Measurements from ENCODE around the gene METTL1.
"Not testable (repeated sequence)": the region's sequence is repeated elsewhere in the genome, so short reads cannot be mapped to it uniquely, and the experiment has no call there.

The METTL1 gene

DNA sequence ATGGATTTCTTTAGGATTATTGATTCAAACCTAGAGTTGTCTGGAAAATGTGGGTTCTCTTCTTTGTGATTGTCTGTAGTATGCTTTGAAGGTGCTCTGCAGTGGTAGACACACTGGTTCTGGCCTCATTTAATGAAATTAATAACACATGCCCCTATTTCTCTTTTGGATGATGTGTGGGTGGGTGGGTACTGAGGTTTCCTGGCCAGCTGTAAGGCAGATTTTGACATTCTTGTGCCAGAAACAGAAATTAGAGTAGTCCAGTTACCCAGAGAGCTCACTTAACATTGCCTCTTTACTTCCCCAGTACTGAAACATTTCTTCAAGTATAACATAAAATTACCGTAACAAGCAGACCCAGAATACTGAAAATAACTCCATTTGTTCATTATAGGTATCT, 25.1 kb upstream of the METTL1 start:
- no peak for DNase-seq

DNA sequence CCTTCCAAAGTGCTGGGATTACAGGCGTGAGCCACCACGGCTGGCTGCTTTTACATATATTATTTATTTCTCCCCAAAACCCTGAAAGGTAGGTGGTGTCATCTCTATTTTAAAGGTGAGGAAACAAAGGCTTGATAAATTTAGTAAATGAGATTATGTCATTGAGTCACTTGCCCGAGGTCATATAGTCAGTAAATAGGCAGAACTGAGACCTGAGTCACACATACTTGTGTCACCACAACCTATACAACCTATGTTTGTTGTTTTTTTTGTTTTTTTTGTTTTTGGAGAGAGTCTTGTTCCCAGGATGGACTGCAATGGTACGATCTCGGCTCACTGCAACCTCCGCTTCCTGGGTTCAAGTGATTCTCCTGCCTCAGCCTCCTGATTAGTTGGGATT, 23.4 kb upstream of the METTL1 start:
- no peak for DNase-seq

DNA sequence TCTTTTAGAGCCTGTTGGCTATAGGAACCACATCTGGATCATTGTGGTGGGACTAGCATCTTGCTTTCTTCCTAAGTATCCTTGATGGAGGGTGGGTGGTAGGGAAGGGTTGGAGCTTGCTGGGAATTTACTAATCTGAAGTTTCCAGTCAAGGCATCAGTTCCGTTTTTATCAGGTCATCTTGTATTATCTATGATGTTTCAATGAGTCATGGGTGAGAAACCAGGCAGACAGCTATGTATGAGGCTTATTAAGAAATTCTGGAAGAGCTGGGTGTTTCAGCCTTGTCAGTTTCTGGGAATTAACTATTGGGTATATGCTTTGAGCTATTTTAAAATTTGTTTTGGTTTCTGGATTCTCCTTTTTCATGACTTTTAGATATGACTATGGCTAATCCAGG, 22.0 kb upstream of the METTL1 start:
- no peak for DNase-seq

DNA sequence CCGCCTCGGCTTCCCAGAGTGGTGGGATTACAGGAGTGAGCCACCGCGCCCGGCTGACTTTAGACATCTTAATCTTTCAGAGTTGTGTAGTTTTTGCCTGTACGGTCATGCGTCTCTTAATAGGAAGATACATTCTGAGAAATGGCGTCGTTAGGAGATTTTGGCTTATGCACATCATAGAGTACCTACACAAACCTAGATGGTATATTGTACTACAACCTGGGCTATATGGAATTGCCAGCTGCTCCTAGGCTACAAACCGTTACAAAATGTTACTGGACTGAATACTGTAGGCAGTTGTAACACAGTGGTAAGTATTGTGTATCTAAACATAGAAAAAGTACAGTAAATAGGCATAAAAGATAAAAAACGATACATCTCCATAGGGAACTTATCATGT, 12.0 kb upstream of the METTL1 start:
- DNase-seq: no peak

DNA sequence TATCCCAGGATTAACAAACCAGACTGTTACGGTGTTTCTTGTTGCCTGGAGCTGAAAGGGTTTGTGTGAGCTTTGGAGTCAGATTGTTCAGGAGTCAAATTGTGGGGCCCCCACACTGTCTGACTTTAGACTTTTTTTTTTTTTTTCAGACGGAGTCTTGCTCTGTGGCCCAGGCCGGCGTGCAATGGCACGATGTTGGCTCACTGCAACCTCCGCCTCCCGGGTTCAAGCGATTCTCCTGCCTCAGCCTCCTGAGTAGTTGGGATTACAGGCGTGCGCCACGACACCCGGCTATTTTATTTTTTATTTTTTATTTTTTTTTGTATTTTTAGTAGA, 11.5 kb upstream of the METTL1 start:
- DNase-seq: no peak

DNA sequence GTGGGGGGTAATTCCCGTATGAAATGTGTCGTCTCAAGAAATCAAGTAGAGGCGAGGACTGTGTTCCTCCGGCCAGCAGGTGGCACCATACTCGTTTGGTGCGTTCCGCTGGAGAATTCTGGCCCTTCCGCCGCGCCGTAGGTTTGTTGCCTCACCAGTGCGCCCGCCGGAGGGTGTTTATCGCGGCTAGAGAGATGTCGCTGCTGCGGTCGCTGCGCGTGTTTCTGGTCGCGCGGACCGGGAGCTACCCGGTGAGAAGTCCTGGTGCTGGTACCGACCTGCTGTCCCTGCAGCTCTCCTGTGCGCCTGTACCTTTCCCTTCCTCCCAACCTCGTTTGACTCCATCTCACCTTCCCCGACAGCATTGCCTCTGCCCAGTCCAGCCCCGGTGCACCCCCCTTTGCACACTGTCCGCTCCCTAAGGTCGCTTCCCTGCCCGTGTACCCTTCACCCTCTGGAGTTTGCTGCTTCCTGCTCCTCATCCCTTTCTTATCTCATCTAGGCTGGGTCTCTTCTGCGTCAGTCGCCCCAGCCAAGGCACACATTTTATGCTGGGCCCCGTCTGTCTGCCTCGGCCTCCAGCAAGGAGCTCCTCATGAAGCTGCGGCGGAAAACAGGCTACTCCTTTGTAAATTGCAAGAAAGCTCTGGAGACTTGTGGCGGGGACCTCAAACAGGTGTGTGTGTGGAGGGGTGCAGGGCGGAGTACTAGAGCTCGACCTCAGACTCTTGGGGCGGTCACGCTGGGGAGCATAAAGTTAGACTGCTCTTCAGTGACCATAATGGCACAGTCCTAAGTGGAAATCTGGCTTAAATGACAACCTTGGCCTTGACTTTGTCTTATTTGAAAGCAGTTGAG, 10.9 kb upstream of the METTL1 start, which contains the start of gene TSFM:
Gene TSFM, plus strand, starts transcription at position 180 of the 858 bp plus-strand sequence. Its CDS starts 15 bp downstream, at position 195.
- DNase-seq: peak; percentile 77

DNA sequence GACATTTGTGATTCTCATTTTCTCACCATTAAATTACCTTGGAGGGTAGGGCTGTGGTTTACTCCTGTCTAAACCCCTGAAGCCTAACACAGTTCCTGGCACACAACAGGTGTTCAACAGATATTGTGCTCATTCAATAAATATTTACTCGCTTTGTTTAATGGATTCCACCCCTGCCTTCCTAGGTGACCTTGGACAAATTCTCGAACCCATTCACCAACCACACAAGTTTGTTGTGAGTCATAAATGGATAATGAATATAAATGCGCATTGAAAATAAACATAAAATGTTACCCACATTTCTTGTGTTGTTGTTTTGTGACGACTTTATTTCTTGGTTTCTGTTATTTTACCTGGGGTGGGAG, 10.3 kb upstream of the METTL1 start:
- DNase-seq: no peak

DNA sequence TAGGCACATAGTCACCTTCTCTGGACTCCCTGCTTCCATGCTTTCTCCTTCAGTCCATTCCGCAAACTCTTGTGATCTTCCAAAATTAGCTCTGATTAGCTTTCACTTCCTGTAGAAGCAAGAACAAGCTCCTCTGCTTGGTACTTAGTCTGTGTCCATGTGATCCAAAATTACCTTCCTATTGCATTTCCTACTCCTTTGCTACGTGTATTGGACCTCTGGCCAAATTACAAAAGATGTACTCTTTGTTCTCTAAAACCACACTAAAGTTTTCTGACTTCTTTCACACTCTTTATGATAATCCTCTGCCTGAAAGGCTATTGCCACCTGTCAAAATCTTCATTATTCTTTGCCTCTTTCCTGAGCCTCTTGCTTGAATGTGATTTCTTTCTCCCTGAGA, 9.9 kb upstream of the METTL1 start:
- no peak for DNase-seq

DNA sequence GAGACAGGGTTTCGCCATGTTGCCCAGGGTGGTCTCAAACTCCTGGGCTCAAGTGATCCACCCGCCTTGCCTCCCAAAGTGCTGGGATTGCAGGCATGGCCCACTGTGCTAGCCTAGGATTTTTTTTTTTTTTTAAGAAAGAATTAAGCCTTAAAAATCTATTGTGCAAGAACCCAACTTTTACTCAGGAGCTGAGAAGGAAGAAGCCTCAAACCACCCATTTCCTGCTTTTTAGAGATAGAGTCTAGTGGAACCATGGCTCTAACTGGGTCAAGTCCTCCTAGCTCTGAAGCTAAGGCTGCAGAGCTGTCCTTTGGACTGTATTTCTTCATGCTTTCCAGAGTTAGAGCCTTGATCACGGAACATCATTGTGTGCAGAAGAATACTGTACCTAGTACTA, 9.3 kb upstream of the METTL1 start:
- DNase-seq: no peak

DNA sequence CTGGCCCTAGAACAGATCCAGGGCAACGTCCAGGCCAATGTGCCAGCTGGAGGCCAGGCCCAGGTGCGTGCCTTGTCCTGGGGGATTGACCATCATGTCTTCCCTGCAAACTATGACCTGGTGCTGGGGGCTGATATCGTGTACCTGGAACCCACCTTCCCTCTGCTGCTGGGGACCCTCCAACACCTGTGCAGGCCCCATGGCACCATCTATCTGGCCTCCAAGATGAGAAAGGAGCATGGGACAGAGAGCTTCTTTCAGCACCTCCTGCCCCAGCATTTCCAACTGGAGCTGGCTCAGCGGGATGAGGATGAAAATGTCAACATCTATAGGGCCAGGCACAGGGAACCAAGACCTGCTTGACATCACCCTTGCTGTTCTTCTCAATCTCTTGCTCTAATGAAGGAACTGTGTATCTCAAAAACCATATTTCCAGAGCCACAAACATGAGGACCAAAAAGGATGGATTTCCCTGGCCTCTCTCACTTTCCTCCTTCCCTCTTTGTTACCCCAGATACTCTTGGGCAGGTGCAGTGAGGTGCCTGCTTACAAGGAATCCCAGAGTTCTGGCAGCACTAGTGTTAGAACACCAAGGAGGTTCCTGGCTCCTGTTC, 8.5 kb upstream of the METTL1 start:
- DNase-seq: no peak

DNA sequence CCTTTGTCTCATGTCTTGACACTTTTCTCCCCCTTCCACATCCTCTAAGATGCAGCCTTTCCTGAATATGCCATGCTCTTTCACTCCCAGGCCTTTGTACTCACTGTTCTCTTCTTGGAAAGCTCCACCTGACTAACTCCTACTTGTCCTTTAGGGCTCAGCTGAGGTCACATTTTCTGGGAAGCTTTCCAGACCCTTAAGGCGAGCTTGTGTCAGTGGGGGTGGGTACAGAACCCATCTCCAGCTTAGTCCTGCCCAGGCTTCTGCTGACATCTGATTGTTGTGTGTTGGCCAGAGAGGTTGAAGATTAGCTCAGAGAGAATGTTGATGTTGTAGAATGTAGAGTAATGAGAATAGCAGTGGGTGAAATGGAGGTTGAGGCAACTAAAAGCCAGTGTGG, 7.8 kb upstream of the METTL1 start:
- no peak for DNase-seq

DNA sequence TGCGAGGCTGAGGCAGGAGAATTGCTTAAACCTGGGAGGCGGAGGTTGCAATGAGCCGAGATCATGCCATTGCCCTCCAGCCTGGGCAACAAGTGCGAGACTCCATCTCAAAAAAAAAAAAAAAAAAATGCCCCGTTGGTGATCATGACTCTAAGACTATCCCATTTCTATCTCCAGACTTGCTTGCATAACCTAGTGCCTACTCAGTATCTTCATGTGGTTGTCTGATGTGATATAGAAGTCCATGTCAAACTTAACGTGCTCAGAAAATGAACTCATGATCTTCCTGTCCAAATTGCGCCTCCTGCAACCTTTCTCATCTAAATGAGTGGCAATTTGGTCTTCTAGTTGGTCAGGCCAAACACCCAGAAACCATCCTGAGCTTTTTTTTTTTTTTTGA, 6.0 kb upstream of the METTL1 start:
- no peak for DNase-seq

DNA sequence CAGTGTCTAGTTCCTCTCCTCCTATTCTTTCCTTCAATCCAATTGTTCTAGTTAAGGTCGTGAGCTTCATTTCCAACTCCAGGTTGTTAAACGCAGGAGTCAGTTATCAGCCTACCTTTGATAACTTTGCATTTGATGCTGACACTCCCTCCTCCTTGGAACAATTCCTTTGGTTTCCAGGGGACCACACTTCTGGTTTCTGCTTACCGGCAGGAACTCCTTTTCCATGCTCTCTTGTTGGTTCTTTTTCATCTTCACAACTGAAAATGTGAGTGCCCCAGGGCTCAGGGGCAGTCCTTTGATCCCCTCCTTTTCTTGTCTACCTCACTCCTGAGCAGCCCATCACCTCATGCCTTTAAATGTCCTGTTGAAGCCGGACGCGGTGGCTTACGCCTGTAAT, 5.5 kb upstream of the METTL1 start:
- DNase-seq: no peak

DNA sequence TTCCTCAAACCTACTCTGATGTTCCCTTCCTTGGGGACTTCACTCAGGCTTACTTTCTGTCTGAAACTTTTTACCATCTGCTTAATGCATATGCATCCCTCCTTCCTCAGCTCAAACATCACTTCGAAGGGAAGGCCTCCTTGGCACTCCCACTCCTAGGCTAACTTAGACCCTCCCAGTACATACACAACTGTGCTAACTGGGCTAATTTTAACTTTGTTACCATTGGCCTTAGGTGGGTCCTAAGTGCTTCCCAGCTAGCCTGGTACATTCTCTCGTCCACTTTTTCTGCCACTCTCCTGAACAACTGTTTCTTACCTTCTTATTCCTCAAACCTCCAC, 4.3 kb upstream of the METTL1 start:
- DNase-seq: no peak

DNA sequence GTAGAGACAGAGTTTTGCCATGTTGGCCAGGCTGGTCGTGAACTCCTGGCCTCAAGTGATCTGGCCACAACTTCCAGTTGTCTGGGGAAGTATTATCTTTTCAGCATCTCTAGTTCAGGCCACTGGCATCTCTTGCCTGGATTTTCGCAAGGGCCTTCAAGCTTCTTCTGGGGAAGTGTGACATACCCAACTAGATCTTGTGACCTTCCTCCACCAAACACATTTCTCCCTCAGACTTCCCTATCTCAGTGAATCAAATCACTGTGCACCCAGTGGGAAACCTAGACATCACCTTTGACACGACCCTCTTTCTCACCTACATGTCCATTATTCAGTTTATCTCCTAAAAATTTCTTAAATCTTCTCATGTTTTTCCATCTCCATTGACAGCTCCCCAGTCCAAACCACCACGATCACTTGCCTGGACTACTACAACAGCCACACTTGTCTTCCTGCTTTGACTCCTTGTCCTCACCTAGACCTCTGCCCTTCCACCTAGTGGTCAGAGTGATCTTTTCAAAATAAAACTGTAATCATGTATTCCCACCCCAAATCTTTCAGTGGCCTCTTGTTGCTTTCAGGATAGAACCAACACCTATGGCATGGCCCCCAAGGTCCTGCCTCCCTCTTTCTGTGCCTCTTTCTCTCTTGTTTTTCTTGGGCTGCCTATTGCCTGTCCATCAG, 3.8 kb upstream of the METTL1 start:
- DNase-seq: no peak

DNA sequence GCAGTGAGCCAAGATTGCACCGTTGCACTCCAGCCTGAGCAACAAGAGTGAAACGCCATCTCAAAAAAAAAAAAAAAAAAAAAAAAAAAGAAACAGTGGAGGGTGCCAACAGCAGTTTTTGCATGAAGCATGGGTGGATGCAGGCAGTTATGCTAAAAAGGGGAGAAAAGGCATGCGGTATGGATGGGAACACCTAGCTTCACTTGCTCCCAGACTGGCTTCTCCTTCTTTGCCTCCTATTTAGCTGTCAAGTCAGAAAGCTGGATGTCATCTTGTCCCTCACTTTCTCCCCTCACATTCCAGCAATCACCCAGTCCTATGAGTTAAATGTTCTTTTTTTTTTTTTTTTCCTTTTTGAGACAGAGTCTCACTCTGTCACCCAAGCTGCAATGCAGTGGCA, 3.1 kb upstream of the METTL1 start:
- DNase-seq: no peak

DNA sequence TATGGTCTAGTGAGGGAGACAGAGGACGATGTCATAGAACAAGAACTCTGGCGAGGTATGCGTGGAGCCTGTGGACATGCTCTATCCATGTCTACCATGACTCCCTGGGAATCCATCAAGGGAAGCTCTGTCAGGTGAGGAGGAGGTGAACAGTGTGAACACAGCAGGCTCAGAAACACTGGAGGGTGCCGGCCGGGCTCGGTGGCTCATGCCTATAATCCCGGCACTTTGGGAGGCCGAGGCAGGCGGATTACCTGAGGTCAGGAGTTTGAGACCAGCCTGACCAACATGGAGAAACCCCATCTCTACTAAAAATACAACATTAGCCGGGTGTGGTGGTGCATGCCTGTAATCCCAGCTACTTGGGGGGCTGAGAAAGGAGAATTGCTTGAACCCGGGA, 2.7 kb upstream of the METTL1 start:
- not testable (repeated sequence) for DNase-seq

DNA sequence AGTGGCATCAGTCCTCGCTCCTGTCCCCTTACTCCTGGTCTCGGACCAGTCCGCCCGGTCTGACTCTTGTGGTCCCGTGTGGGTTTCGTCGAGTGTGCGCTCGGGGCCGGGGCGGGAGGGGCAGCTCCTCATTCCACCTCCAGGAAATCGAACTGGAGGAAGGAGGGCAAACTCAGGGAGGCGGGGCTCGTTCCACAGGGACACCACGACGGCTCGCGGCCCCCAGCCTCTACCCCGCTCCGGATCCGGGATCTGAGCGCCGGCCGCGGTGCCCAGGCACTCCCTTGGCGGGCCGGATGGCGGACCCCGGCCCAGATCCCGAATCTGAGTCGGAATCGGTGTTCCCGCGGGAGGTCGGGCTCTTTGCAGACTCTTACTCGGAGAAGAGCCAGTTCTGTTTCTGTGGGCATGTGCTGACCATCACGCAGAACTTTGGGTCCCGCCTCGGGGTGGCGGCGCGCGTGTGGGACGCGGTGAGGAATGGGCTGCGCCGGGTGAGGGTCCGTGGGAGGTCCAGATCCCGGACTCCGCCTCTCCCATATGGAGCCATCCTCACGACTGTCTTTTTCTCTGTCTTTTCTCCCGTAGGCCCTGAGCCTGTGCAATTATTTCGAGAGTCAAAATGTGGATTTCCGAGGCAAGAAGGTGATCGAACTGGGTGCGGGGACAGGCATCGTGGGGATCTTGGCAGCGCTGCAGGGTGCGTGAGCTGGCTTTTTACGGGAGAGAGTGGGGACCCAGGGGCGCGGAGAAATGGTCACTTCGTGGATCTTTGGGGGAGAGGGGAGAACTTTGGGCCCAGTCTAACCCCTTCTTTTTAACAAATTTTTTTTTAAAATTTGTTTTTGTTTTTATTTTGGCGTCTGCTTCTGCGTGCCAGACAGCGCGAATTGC, 771 bp upstream of the METTL1 start, which contains the start of gene EEF1AKMT3:
Gene EEF1AKMT3, plus strand, starts transcription at position 186 of the 894 bp plus-strand sequence. Its CDS starts 111 bp downstream, at position 297.
- peak; percentile 19 for DNase-seq

DNA sequence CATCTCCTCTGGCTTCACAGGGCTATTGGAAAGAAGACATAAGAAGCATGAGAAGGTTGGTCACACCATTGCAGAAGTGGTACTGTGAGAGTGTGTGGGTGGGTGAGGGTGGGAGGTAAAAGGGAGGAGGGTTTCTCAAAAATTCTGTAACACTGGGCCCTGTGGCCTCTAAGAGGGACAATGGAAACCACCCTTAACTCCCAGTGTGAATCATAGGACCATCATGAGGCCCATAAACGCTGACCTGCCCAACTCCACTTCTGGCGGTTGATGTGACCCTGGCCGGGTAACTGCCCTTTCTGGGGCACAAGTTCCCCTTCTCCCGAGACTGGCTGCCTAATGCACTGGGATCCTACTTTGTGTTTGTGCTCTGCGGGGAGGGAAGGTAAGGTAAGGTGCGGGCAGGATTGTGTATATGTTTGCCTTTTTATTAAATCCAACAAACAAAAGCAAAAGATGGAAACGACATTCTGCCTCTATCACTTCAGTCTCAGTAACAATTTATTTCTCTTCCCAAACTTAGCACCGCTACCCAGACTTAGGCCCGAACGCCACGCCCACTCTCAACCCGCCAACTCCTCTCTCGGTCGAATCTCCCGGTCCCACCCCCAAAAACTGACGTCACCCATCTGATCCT, 551 bp downstream of the METTL1 start:
- DNase-seq: peak; percentile 71

DNA sequence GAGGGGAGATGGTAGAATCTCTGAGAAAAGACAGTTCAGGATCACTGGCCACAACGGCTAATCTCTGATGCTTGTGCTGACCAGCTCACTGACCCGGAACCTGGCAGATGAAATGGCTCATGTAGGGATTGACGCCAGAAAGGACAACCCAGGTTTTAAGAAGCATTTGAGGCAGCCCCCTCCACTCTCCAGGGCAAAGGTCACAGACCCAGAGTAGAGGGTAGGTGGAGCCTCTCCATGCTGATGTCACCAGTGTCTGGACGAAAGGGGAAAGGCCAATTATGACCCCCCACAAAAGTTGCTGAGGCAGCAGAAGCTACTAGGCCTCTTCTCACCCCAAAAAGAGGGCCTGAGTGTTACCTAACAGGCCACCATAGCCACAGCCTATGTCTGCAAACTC, 1.2 kb downstream of the METTL1 start:
- no peak for DNase-seq

DNA sequence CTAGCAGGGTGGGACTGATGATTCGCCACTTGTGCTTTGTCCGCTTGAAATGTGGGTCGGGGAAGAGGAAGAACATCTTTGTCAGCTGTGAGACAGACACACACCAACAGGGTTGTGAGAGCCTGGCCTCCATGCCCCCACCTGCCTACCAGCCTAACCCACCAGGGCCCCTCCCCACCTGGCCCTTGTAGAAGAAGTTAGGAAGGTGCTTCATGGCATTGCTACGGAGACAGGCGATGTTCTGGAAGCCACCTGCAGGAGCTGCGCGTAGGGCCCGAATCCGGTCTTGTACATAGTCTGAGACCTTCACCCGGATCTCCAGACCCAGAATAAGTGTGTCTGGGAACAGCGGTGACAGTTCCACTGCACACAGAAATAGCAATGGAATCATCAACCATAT, 2.3 kb downstream of the METTL1 start:
- DNase-seq: no peak

DNA sequence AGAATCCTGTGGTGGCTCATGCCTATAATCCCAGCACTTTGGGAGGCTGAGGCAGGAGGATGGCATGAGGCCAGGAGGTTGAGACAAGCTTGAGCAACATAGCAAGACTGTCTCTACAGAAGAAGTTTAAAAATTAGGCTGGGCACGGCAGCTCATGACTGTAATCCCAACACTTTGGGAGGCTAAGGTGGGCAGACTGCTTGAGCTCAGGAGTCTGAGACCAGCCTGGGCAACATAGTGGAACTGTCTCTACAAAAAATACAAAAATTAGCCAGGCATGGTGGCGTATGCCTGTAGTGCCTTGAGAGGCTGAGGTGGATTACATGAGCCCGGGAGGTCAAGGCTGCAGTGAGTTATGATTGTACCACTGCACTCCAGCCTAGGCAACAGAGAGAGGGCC, 4.0 kb downstream of the METTL1 start:
- no peak for DNase-seq

DNA sequence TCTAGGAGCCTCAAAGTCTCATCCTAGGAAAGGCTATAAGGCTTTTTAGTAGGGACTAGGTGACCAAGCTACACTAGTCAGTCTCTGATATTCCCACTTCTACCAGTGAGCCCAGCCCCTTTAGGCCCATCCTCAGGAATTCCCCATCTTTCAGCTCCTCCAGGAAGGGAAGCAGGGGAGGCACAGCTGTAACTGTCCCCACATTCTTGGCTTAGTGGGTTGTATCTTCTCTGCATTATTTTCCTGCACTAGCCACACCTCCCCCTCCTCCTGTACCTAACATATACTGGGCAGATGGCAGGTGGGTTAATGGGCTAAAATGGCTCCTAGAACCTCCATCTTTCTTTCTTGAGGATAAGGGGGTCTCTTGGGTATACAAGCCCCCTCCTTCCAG, 4.6 kb downstream of the METTL1 start:
- no peak for DNase-seq
